Activated T-cell treated with anti-CD3 and anti-CD28 coated beads, Interleukin-2, amount 50 U/mL, for 4 hours (primary cell): ENCODE measurements around the gene GEMIN4. TPM values are rescaled to one million over a fixed set of nuclear protein-coding genes. Genes with fewer than 3 reads are reported as not detected.
"Not testable (repeated sequence)": the region's sequence is repeated elsewhere in the genome, so short reads cannot be mapped to it uniquely, and the experiment has no call there.

Source experiments
- ATAC-seq, 2 donors: fragments of 200-7000 bp; cut with Tn5 transposase; one replicate each; pipeline ENCODE4 v1.10.0; 2021
- DNase-seq: peaks from one replicate; pipeline ENCODE4 v3.0.0-alpha.2; 2020
- H3K27me3 Mint-ChIP-seq: one replicate; pipeline ENCODE4 v1.8.0; 2021; ENCODE audit warnings: low read depth, mixed read lengths
- H3K36me3 Mint-ChIP-seq: one replicate; pipeline ENCODE4 v1.8.0; 2022; ENCODE audit warnings: mixed read lengths; ENCODE audit not compliant: insufficient read depth
- H3K4me1 Mint-ChIP-seq: one replicate; pipeline ENCODE4 v1.8.0; 2021; ENCODE audit warnings: low read depth, mixed read lengths
- H3K4me3 Mint-ChIP-seq: one replicate; pipeline ENCODE4 v1.8.0; 2021; ENCODE audit warnings: mild to moderate bottlenecking, moderate library complexity, mixed read lengths
- H3K9me3 Mint-ChIP-seq: one replicate; pipeline ENCODE4 v1.8.0; 2021; ENCODE audit warnings: mixed read lengths
- total RNA-seq, 3 donors: library from RNA; stranded (reverse); gene quantifications; one replicate each; pipeline ENCODE4 v1.2.1, GENCODE V29; 2021

GEMIN4 gene
- total RNA-seq, 3 donors from 2014 or later, result 71.6 to 86.8 (median 79.5) TPM

- H3K27me3 Mint-ChIP-seq, DNase-seq, H3K4me3 Mint-ChIP-seq, ATAC-seq, H3K36me3 Mint-ChIP-seq, H3K9me3 Mint-ChIP-seq: not testable (repeated sequence)
- H3K4me1 Mint-ChIP-seq, result peaks cover 21% of the 10 kb centered on the region
Observed at GRCh38 chr17:755319-755961, 3.4 kb upstream of the GEMIN4 start.

GRCh38 chr17:753418-753817 is 1.4 kb upstream of the GEMIN4 start:
- H3K9me3 Mint-ChIP-seq, result no peaks in the 10 kb centered on the region
- peaks cover 10% of the 10 kb centered on the region for H3K36me3 Mint-ChIP-seq
- no peak for DNase-seq
- peaks cover 34% of the 10 kb centered on the region for H3K4me1 Mint-ChIP-seq
- peak overlapping the region; percentile 71 for H3K4me3 Mint-ChIP-seq
- H3K27me3 Mint-ChIP-seq, result no peaks in the 10 kb centered on the region
- ATAC-seq, result no peak

GRCh38 chr17:752620-753219 is 656 bp upstream of the GEMIN4 start:
- peaks cover 17% of the 10 kb centered on the region for H3K36me3 Mint-ChIP-seq
- no peaks in the 10 kb centered on the region for H3K9me3 Mint-ChIP-seq
- no peak for DNase-seq
- H3K4me3 Mint-ChIP-seq, result peak overlapping the region; percentile 98
- peaks cover 40% of the 10 kb centered on the region for H3K4me1 Mint-ChIP-seq
- peak; percentile 9 to 11 for ATAC-seq
- no peaks in the 10 kb centered on the region for H3K27me3 Mint-ChIP-seq

GRCh38 chr17:751269-752001 is 629 bp downstream of the GEMIN4 start:
- no peaks in the 10 kb centered on the region for H3K9me3 Mint-ChIP-seq
- peak; percentile 51 to 60 for ATAC-seq
- H3K4me3 Mint-ChIP-seq, result peak overlapping the region; percentile 98
- H3K27me3 Mint-ChIP-seq, result no peaks in the 10 kb centered on the region
- H3K4me1 Mint-ChIP-seq, result peaks cover 40% of the 10 kb centered on the region
- DNase-seq, result peak; percentile 47
- H3K36me3 Mint-ChIP-seq, result peaks cover 18% of the 10 kb centered on the region

GRCh38 chr17:750431-751037 is 1.5 kb downstream of the GEMIN4 start:
- Mint-ChIP-seq H3K36me3 (peaks cover 24% of the 10 kb centered on the region), H3K9me3 (no peaks in the 10 kb centered on the region), H3K4me1 (peaks cover 40% of the 10 kb centered on the region), H3K27me3 (no peaks in the 10 kb centered on the region), H3K4me3 (peak overlapping the region; percentile 98)
- ATAC-seq, result no peak
- DNase-seq, result no peak

- peaks cover 40% of the 10 kb centered on the region for H3K4me1 Mint-ChIP-seq
- not testable (repeated sequence) for H3K9me3 Mint-ChIP-seq, ATAC-seq, H3K27me3 Mint-ChIP-seq, DNase-seq
- peak overlapping the region; percentile 98 for H3K4me3 Mint-ChIP-seq
- peaks cover 26% of the 10 kb centered on the region for H3K36me3 Mint-ChIP-seq
Observed at GRCh38 chr17:749359-749758, 2.7 kb downstream of the GEMIN4 start.

GRCh38 chr17:748604-749003 is 3.5 kb downstream of the GEMIN4 start:
- Mint-ChIP-seq H3K36me3 (peaks cover 29% of the 10 kb centered on the region), H3K4me1 (peaks cover 40% of the 10 kb centered on the region)
- not testable (repeated sequence) for H3K27me3 Mint-ChIP-seq, H3K4me3 Mint-ChIP-seq, DNase-seq, H3K9me3 Mint-ChIP-seq, ATAC-seq

- Mint-ChIP-seq H3K27me3 (no peaks in the 10 kb centered on the region), H3K4me1 (peaks cover 30% of the 10 kb centered on the region), H3K4me3 (no peak overlapping the region), H3K9me3 (no peaks in the 10 kb centered on the region), H3K36me3 (peaks cover 35% of the 10 kb centered on the region)
- DNase-seq (no peak), ATAC-seq (no peak)
Observed at GRCh38 chr17:746783-747629, 5.1 kb downstream of the GEMIN4 start.

- no peaks in the 10 kb centered on the region for H3K9me3 Mint-ChIP-seq
- H3K27me3 Mint-ChIP-seq, result no peaks in the 10 kb centered on the region
- DNase-seq (no peak), ATAC-seq (no peak)
- H3K4me1 Mint-ChIP-seq, result peaks cover 28% of the 10 kb centered on the region
- peaks cover 37% of the 10 kb centered on the region for H3K36me3 Mint-ChIP-seq
- no peak overlapping the region for H3K4me3 Mint-ChIP-seq
Observed at GRCh38 chr17:746181-746580, 5.9 kb downstream of the GEMIN4 start.

GRCh38 chr17:745406-745805 is 6.7 kb downstream of the GEMIN4 start:
- ATAC-seq (no peak), DNase-seq (no peak)
- peaks cover 42% of the 10 kb centered on the region for H3K36me3 Mint-ChIP-seq
- no peaks in the 10 kb centered on the region for H3K27me3 Mint-ChIP-seq
- no peaks in the 10 kb centered on the region for H3K9me3 Mint-ChIP-seq
- H3K4me3 Mint-ChIP-seq, result no peak overlapping the region
- H3K4me1 Mint-ChIP-seq, result peaks cover 24% of the 10 kb centered on the region

- Mint-ChIP-seq H3K36me3 (peaks cover 44% of the 10 kb centered on the region), H3K4me3 (no peak overlapping the region), H3K27me3 (no peaks in the 10 kb centered on the region), H3K9me3 (no peaks in the 10 kb centered on the region), H3K4me1 (peaks cover 22% of the 10 kb centered on the region)
- no peak for DNase-seq
- ATAC-seq, result no peak
Observed at GRCh38 chr17:744937-745336, 7.1 kb downstream of the GEMIN4 start.

- no peak for ATAC-seq
Observed at GRCh38 chr17:743139-743538, 8.9 kb downstream of the GEMIN4 start.

GRCh38 chr17:742147-742793 is 9.8 kb downstream of the GEMIN4 start:
- Mint-ChIP-seq H3K4me1 (peaks cover 9% of the 10 kb centered on the region), H3K4me3 (no peak overlapping the region), H3K27me3 (no peaks in the 10 kb centered on the region), H3K9me3 (no peaks in the 10 kb centered on the region), H3K36me3 (peaks cover 33% of the 10 kb centered on the region)
- ATAC-seq, result no peak
- no peak for DNase-seq

More at GRCh38 chr17:743139-743538, 8.9 kb downstream of the GEMIN4 start:
- H3K4me3 Mint-ChIP-seq, result no peak overlapping the region
- no peaks in the 10 kb centered on the region for H3K27me3 Mint-ChIP-seq
- peaks cover 40% of the 10 kb centered on the region for H3K36me3 Mint-ChIP-seq
- H3K9me3 Mint-ChIP-seq, result no peaks in the 10 kb centered on the region
- DNase-seq, result no peak
- peaks cover 12% of the 10 kb centered on the region for H3K4me1 Mint-ChIP-seq
